HPDE6-E6E7 (cell line): ENCODE data around the gene STON2.
A peak's percentile ranks its signal among the peaks of the same experiment; 100 is the strongest.

Experiments
- DNase-seq: peaks from one replicate; pipeline ENCODE4 v3.0.0; 2011; ENCODE audit warnings: missing footprints; ENCODE audit errors: extremely low spot score

Gene STON2

GRCh38 chr14:81423504-81423903, 23.4 kb upstream of the STON2 start:
- no peak for DNase-seq

GRCh38 chr14:81418057-81418790, 18.1 kb upstream of the STON2 start:
- DNase-seq = no peak

- DNase-seq = no peak
Observed at GRCh38 chr14:81416981-81417380, 16.9 kb upstream of the STON2 start.

- no peak for DNase-seq
Observed at GRCh38 chr14:81416194-81416952, 16.2 kb upstream of the STON2 start.

GRCh38 chr14:81415781-81416180, 15.7 kb upstream of the STON2 start:
- no peak for DNase-seq

GRCh38 chr14:81414123-81414522, 14.0 kb upstream of the STON2 start:
- DNase-seq = no peak

GRCh38 chr14:81412779-81413178, 12.7 kb upstream of the STON2 start:
- no peak for DNase-seq

GRCh38 chr14:81408595-81408994, 8.5 kb upstream of the STON2 start:
- DNase-seq = no peak

- no peak for DNase-seq
Observed at GRCh38 chr14:81406863-81407262, 6.7 kb upstream of the STON2 start.

- DNase-seq = no peak
Observed at GRCh38 chr14:81402123-81402495, 2.0 kb upstream of the STON2 start.

GRCh38 chr14:81401420-81402122, 1.4 kb upstream of the STON2 start:
- peak; percentile 85 for DNase-seq

- DNase-seq = peak; percentile 67
Observed at GRCh38 chr14:81400852-81401251, 728 bp upstream of the STON2 start.

- DNase-seq = no peak
Observed at GRCh38 chr14:81398196-81398891, 1.8 kb downstream of the STON2 start.

- no peak for DNase-seq
Observed at GRCh38 chr14:81396113-81396512, 4.0 kb downstream of the STON2 start.

GRCh38 chr14:81394739-81395138, 5.4 kb downstream of the STON2 start:
- no peak for DNase-seq

- no peak for DNase-seq
Observed at GRCh38 chr14:81392976-81393643, 7.0 kb downstream of the STON2 start.

- no peak for DNase-seq
Observed at GRCh38 chr14:81392052-81392451, 8.1 kb downstream of the STON2 start.

- no peak for DNase-seq
Observed at GRCh38 chr14:81390696-81391095, 9.4 kb downstream of the STON2 start.

GRCh38 chr14:81388336-81388735, 11.8 kb downstream of the STON2 start:
- DNase-seq = no peak

GRCh38 chr14:81386290-81386745, 13.8 kb downstream of the STON2 start:
- DNase-seq = no peak

GRCh38 chr14:81385886-81386285, 14.2 kb downstream of the STON2 start:
- no peak for DNase-seq
